Smooth muscle cell (in vitro differentiated cells): ENCODE data around the gene UNKL. TPM values are rescaled to one million over a fixed set of nuclear protein-coding genes. Genes with fewer than 3 reads are reported as not detected.

Experiments
- DNase-seq: peaks from one replicate; lab custom pipeline; 2025; ENCODE audit not compliant: unreplicated experiment; lab: John Stamatoyannopoulos, UW
- H2AFZ ChIP-seq: fragments of 200-600 bp; sonication (generic); 2 replicates; pipeline ENCODE4 v1.6.0; 2016; ENCODE audit warnings: antibody characterized with exemption, low read depth, mild to moderate bottlenecking
- H3F3A ChIP-seq: fragments of 200-600 bp; sonication (generic); 2 replicates; pipeline ENCODE4 v1.6.0; 2017; ENCODE audit warnings: antibody characterized with exemption, low read depth
- H3K27ac ChIP-seq: fragments of 200-600 bp; sonication (generic); 2 replicates; pipeline ENCODE4 v1.5.1; 2016; ENCODE audit warnings: low read depth, mild to moderate bottlenecking
- H3K27me3 ChIP-seq: fragments of 200-600 bp; sonication (generic); 2 replicates; pipeline ENCODE4 v1.6.1; 2016; ENCODE audit warnings: low read depth, mild to moderate bottlenecking
- H3K36me3 ChIP-seq: fragments of 200-600 bp; sonication (generic); 2 replicates; pipeline ENCODE4 v1.5.1; 2016; ENCODE audit warnings: low read depth
- H3K4me1 ChIP-seq: fragments of 200-600 bp; sonication (generic); 2 replicates; pipeline ENCODE4 v1.5.1; 2016; ENCODE audit warnings: low read depth
- H3K4me2 ChIP-seq: fragments of 200-600 bp; sonication (generic); 2 replicates; pipeline ENCODE4 v1.6.0; 2016; ENCODE audit warnings: mild to moderate bottlenecking
- H3K4me3 ChIP-seq: fragments of 200-600 bp; sonication (generic); 2 replicates; pipeline ENCODE4 v1.5.1; 2016; ENCODE audit warnings: mild to moderate bottlenecking
- H3K79me2 ChIP-seq: fragments of 200-600 bp; sonication (generic); 2 replicates; pipeline ENCODE4 v1.6.0; 2016; ENCODE audit warnings: low read depth, mild to moderate bottlenecking
- H3K9ac ChIP-seq: fragments of 200-600 bp; sonication (generic); 2 replicates; pipeline ENCODE4 v1.6.0; 2016; ENCODE audit warnings: low read depth
- H3K9me3 ChIP-seq: fragments of 200-600 bp; sonication (generic); replicated peaks from 2 replicates; pipeline ENCODE4 v1.5.1; 2016; ENCODE audit warnings: low read depth
- H4K20me1 ChIP-seq: fragments of 200-600 bp; sonication (generic); 2 replicates; pipeline ENCODE4 v1.6.0; 2016; ENCODE audit warnings: low read depth
- CTCF ChIP-seq: fragments of 200-600 bp; sonication (generic); IDR thresholded peaks from 2 replicates; pipeline ENCODE4 v1.5.1; 2017; ENCODE audit warnings: borderline replicate concordance, mild to moderate bottlenecking, antibody characterized with exemption; ENCODE audit not compliant: insufficient read depth, poor library complexity, severe bottlenecking
- WGBS: methylation state at CpG from one replicate; pipeline ENCODE4 v1.1.7; 2016; ENCODE audit warnings: low lambda C conversion rate; 5-methylcytosine and 5-hydroxymethylcytosine counted together
- polyA plus RNA-seq: library from polyadenylated mRNA; unstranded; fragments of >200 nt; fragmentation: Nextera tagmentation; extraction: Ambion mirVana; gene quantifications from 2 replicates; pipeline ENCODE4 v1.2.1, GENCODE V29; 2016
- total RNA-seq: library from RNA; depleted of rRNA; stranded (reverse); fragments of >200 nt; gene quantifications from 2 replicates; pipeline ENCODE4 v1.2.3, GENCODE V29; 2014

UNKL gene
- total and polyA plus RNA-seq, 2 experiments from 2014 or later, result 5.2 to 6.2 TPM

GRCh38 chr16:1341495-1342420 lies 72.7 kb downstream of the UNKL start:
- Histone ChIP-seq H3K27ac (no peak overlapping the region), H3K9me3 (no peaks in the 10 kb centered on the region), H3F3A (no peaks in the 10 kb centered on the region), H3K4me1 (no peaks in the 10 kb centered on the region), H3K4me2 (no peak overlapping the region), H3K79me2 (no peaks in the 10 kb centered on the region), H3K27me3 (peaks cover 6% of the 10 kb centered on the region), H4K20me1 (no peaks in the 10 kb centered on the region), H3K4me3 (no peak overlapping the region), H3K9ac (no peak overlapping the region), H3K36me3 (no peaks in the 10 kb centered on the region), H2AFZ (no peak overlapping the region)
- TF ChIP-seq CTCF, result no peak
- no peak for DNase-seq
- WGBS, result 89% methylated on average over 39 of the region's 39 CpGs

GRCh38 chr16:1340730-1341494 lies 73.6 kb downstream of the UNKL start:
- Histone ChIP-seq H3K9me3 (no peaks in the 10 kb centered on the region), H2AFZ (no peak overlapping the region), H3K79me2 (no peaks in the 10 kb centered on the region), H3K4me1 (no peaks in the 10 kb centered on the region), H3F3A (no peaks in the 10 kb centered on the region), H3K4me2 (no peak overlapping the region), H3K27ac (no peak overlapping the region), H3K4me3 (no peak overlapping the region), H3K9ac (no peak overlapping the region), H3K36me3 (no peaks in the 10 kb centered on the region), H3K27me3 (peaks cover 14% of the 10 kb centered on the region), H4K20me1 (no peaks in the 10 kb centered on the region)
- WGBS, result 90% methylated on average over 32 of the region's 36 CpGs
- DNase-seq, result no peak
- TF ChIP-seq CTCF, result no peak

GRCh38 chr16:1338855-1339675 lies 75.4 kb downstream of the UNKL start:
- no peak overlapping the region for H3K4me2 ChIP-seq
- no peak for DNase-seq
- H2AFZ ChIP-seq, result no peak overlapping the region
- H3K4me1 ChIP-seq, result no peaks in the 10 kb centered on the region
- H4K20me1 ChIP-seq, result no peaks in the 10 kb centered on the region
- no peaks in the 10 kb centered on the region for H3F3A ChIP-seq
- H3K4me3 ChIP-seq, result no peak overlapping the region
- no peaks in the 10 kb centered on the region for H3K9me3 ChIP-seq
- WGBS, result 80% methylated on average over 21 of the region's 31 CpGs
- no peaks in the 10 kb centered on the region for H3K79me2 ChIP-seq
- H3K27ac ChIP-seq, result no peak overlapping the region
- no peaks in the 10 kb centered on the region for H3K36me3 ChIP-seq
- peaks cover 33% of the 10 kb centered on the region for H3K27me3 ChIP-seq
- TF ChIP-seq CTCF, result no peak
- H3K9ac ChIP-seq, result no peak overlapping the region
